Measurements from ENCODE around the gene CNPY1.

GRCh38 chr7:155562106-155562505 lies 15.7 kb upstream of the CNPY1 start:
- TF ChIP-seq CTCF (conservative IDR thresholded peaks at IDR 0.05 in 1 of 2, IDR thresholded peaks at IDR 0.05 in 1 of 2; ENCODE audit: low read depth in 1 of 2, low read length in 2 of 2) (no peak), EZH2 (IDR thresholded peaks at IDR 0.05; ENCODE audit: low read length, missing control alignments) (no peak)

Measured in fibroblast of lung (primary cell).